GM12892 (cell line): ENCODE results near the gene TMEM163.
"Not testable (repeated sequence)": the region's sequence is repeated elsewhere in the genome, so short reads cannot be mapped to it uniquely, and the experiment has no call there.

Experiments
- DNase-seq: peaks from one replicate; pipeline ENCODE4 v3.0.0; 2011; ENCODE audit not compliant: insufficient read length
- FAIRE-seq: peaks from 2 replicates; lab custom pipeline; 2011; peaks lifted over from hg19 to GRCh38; lab: Jason Lieb, UNC
- POLR2A ChIP-seq: IDR thresholded peaks from 2 replicates; pipeline ENCODE4 v1.6.1; 2011; ENCODE audit warnings: low read depth, low read length, control low read depth
- POLR2AphosphoS5 ChIP-seq: IDR thresholded peaks from 2 replicates; pipeline ENCODE4 v1.6.1; 2011; ENCODE audit warnings: low read depth, low read length, control low read depth
- TAF1 ChIP-seq: IDR thresholded peaks from 2 replicates; pipeline ENCODE4 v1.6.1; 2011; ENCODE audit warnings: low read depth, mild to moderate bottlenecking, control low read depth, low read length, borderline replicate concordance

The TMEM163 gene

DNA sequence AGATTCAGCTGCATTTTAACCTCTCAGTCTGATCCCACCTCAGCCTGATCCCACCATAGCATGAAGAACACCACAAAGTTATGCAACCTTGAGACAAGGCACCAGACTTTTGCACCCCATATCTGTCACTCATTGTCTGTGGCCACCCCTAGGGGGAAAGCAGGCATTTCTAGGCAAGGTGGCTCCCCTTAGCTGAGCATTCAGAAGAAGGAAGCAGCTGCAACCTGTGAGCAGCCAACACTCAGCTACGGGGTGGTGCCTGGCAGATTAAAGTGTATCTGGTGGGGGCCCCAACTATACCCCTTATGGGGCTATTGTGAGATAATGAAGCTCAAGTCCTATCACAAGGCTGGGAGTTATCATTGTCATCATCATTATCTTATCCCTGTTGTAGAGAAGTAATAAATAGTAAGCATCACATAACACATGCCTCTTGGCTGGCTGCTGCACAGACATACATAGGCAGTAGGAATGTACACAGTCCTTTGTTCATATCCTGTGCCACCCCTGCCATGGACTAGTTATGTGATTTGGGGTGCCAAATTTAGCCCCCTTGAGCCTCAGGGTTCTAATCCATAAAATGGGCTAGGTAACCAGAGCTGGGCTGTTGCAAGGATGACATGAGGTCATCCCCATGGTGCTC lies 20.6 kb upstream of the TMEM163 start:
- FAIRE-seq: no peak
- DNase-seq: no peak
- TF ChIP-seq POLR2A: no peak
- TF ChIP-seq TAF1: no peak
- no peak for TF ChIP-seq POLR2AphosphoS5

DNA sequence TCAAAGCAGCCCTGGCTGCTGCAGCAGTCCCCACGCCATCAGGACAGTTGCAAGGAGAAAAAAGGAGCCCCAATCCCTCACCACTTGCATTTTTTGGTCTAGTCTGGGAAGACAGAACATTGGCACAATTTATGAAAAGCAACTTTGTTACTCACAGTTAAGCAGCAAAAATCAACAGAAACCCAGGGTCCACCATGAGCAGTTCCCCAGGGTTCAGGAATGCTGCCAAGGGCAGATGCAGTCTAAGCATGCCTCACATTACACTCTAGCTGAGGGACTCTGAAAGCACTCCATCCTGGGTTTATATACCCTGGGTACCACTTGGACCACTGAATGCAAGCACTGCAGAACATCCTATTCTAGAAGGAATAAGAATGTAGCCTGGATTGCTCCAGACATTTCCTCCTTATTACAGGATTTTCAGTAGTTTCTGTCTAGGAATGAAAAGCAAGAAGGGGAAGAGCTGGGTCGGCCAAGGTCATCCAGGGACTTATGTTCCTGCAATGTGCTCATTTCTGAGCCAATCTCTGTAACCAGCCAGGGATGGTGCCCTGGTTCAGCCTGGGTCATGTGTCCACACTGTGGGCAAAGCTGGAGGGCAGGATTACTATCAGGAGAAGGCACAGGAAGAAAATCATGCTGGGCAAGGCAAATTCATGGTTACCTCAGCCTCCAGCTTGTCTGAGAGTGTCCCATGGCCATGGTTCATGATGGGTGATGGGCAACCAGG lies 19.5 kb upstream of the TMEM163 start:
- TF ChIP-seq POLR2AphosphoS5: no peak
- no peak for TF ChIP-seq POLR2A
- TF ChIP-seq TAF1: no peak
- DNase-seq (no peak), FAIRE-seq (peak; percentile 63)

DNA sequence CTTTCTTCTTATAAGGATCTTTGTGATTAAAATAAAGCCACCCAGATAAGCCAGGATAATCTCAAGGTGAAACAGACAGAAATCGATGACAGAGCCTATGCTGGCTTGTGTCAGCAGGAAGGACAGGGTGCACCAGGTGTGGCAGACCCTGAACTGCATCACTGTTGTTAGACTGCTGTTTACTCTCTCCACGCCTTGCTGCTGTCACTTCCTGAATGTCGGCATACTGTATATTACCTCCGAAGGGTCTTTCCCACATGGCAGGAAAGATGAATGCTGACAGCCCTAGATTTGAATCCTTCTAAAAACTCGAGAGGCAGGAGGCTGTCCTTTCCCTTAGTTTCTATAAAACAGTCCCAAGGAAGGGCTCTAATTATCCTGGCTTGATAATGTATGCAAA lies 18.9 kb upstream of the TMEM163 start:
- no peak for FAIRE-seq

GRCh38 chr2:134736167-134736880 lies 17.5 kb upstream of the TMEM163 start:
- TF ChIP-seq TAF1: no peak
- TF ChIP-seq POLR2A: no peak
- no peak for DNase-seq
- no peak for FAIRE-seq

More for the DNA sequence above, 18.9 kb upstream of the TMEM163 start:
- TF ChIP-seq TAF1: no peak
- TF ChIP-seq POLR2AphosphoS5: no peak
- no peak for TF ChIP-seq POLR2A
- no peak for DNase-seq

GRCh38 chr2:134728163-134728562 lies 9.4 kb upstream of the TMEM163 start:
- FAIRE-seq (no peak), DNase-seq (no peak)
- TF ChIP-seq POLR2AphosphoS5 (no peak), TAF1 (no peak), POLR2A (no peak)

- DNase-seq (no peak), FAIRE-seq (no peak)
- TF ChIP-seq POLR2A (no peak), TAF1 (no peak), POLR2AphosphoS5 (no peak)
These were observed 8.6 kb upstream of the TMEM163 start for GRCh38 chr2:134727385-134727784.

GRCh38 chr2:134726645-134727044 lies 7.8 kb upstream of the TMEM163 start:
- DNase-seq (no peak), FAIRE-seq (no peak)
- TF ChIP-seq POLR2A (no peak), TAF1 (no peak), POLR2AphosphoS5 (no peak)

DNA sequence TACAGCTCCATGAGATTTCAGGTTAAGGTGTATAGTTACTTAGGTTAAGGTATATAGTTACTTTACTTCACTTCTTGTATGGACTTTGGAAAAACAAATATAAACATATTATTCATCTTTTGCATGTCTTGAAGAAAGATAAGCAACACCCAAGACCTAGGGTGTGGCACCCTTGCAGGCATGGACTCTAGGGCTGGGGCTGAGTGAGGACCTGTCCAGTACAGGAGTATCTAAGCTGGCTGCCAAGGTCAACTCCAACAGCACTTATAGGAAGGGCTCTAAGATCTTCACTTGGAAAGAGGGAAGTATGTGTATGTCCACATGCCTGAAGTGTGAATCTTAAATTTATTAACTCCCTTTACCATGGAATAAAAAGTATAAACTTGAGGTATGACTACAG lies 7.1 kb upstream of the TMEM163 start:
- FAIRE-seq (no peak), DNase-seq (no peak)
- TF ChIP-seq POLR2A (no peak), POLR2AphosphoS5 (no peak), TAF1 (no peak)

GRCh38 chr2:134724341-134724740 lies 5.5 kb upstream of the TMEM163 start:
- DNase-seq (no peak), FAIRE-seq (no peak)
- no peak for TF ChIP-seq POLR2AphosphoS5
- TF ChIP-seq POLR2A: no peak
- TF ChIP-seq TAF1: no peak

DNA sequence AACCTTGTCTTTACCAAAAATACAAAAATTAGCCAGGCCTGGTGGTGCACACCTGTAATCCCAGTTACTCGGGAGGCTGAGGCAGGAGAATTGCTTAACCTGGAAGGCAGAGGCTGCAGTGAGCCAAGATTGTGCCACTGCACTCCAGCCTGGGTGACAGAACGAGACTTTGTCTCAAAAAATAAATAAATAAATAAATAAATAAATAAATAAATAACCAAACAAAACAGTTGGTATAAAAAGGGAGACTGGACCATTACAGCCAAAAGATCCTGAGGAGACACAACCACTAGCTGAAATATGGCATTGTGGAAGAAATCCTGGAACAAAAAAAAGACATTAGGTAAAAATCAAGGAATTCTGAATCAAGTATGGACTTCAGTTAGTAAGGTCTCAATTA lies 4.9 kb upstream of the TMEM163 start:
- FAIRE-seq, DNase-seq: not testable (repeated sequence)

GRCh38 chr2:134722728-134723127 lies 3.9 kb upstream of the TMEM163 start:
- FAIRE-seq (no peak), DNase-seq (no peak)
- TF ChIP-seq POLR2A (no peak), POLR2AphosphoS5 (no peak), TAF1 (no peak)

DNA sequence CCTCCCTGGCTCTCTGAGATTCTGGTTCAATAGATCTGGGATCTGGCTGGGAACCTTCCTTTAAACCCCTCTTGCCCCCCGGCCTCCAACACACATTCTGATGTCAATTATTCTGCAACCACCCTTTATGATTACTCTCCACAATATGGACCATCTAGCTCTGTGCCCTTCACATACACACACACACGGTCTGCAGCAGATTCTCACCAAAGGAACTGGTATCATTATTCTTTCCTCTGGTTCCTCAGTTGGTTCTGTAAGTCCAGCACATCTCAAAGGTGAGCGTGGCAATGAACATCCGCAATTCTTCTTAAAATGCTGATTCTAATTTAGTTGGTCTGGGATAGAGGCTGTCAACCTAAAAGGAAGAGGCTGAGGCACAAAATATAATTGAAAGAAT lies 2.8 kb upstream of the TMEM163 start:
- DNase-seq (no peak), FAIRE-seq (no peak)
- TF ChIP-seq POLR2AphosphoS5: no peak
- no peak for TF ChIP-seq POLR2A
- TF ChIP-seq TAF1: no peak
